PC-3 (cell line): ENCODE data around the gene GAS2.

Source experiments
- EZH2 ChIP-seq: fragments of 300-600 bp; sonication (generic); IDR thresholded peaks from one replicate; pipeline ENCODE4 v1.6.1; 2017; ENCODE audit warnings: antibody characterized with exemption, mild to moderate bottlenecking, low read length; ENCODE audit not compliant: unreplicated experiment
- TF ChIP-seq, protein P1 (sequence below): fragments of 300-600 bp; sonication (generic); conservative IDR thresholded peaks from 2 replicates; pipeline ENCODE4 v1.5.1; 2017; ENCODE audit warnings: antibody characterized with exemption, low read depth, mild to moderate bottlenecking, low read length

DNA sequence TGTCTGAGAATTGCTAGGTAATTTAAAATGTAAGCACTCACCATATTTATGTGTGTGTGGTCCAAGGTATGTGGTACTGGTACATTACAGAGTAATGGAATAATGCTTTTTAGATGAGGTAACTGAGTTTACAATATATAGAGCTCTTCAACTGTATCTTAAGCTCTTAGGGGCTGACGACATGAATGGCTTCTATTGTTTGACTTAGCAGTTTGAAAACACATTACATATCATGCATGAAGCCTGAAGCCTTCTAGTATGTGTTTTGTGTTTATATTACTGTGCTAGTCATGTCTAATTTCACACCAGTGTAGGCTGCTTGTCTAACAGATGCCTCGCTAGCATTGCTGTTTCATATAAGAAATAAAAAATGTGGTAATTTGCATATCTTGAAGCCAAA is 37.2 kb downstream of the GAS2 start:
- TF ChIP-seq EZH2: no peak
- TF ChIP-seq, protein P1, sequence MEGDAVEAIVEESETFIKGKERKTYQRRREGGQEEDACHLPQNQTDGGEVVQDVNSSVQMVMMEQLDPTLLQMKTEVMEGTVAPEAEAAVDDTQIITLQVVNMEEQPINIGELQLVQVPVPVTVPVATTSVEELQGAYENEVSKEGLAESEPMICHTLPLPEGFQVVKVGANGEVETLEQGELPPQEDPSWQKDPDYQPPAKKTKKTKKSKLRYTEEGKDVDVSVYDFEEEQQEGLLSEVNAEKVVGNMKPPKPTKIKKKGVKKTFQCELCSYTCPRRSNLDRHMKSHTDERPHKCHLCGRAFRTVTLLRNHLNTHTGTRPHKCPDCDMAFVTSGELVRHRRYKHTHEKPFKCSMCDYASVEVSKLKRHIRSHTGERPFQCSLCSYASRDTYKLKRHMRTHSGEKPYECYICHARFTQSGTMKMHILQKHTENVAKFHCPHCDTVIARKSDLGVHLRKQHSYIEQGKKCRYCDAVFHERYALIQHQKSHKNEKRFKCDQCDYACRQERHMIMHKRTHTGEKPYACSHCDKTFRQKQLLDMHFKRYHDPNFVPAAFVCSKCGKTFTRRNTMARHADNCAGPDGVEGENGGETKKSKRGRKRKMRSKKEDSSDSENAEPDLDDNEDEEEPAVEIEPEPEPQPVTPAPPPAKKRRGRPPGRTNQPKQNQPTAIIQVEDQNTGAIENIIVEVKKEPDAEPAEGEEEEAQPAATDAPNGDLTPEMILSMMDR: no peak
